Measurements from ENCODE around the gene PARS2.

PARS2 gene

DNA sequence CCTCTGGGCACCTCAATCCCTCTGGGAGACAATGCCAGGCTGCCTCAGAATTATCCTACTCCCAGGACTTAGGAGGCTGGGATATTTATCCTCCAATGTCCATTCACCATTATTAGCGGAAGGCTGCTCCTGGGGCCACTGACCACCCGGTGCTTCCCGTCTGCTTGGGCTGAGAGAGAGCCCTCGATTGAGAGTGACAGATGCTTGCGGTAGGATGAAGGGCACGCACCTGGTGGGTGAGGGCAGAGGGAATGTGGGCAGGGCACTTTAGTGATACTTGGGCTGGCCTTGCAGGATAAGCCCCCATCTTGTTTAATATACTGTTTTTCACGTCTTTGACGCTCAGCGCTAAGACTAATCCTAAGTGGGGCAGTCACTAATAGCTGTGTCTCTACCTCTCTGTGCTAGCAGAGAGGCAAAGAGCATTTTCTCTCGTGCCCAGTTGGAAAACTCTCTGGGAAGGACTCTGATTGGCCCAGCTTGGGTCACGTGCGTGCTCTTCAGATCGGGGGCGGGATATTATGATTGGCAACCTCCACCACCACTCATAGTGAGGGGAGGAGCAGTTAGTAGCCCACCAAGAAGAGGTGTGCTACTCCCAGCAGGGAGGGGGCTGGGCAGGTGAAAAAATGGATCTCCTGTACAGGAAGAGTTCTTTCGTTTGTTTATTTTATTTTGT lies 10.6 kb upstream of the PARS2 start:
- no peak for DNase-seq

DNA sequence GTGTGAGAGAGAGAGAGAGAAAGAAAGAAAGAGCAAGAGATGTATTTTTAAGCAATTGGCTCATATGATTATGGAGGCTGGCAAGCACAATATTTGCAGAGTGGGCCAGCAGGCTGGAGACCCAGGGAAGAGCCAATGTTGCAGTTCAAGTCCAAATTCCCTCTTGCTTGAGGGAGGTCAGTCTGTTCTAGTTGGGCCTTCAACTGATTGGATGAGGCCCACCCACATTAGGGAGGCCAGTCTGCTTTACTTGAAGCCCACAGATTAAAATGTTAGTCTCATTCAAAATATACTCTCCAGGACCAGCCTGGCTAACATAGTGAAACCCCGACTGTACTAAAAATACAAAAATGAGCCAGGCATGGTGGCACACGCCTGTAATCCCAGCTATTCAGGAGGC lies 8.6 kb upstream of the PARS2 start:
- no peak for DNase-seq

- no peak for DNase-seq
Observed at GRCh38 chr1:54768093-54768492, 3.8 kb upstream of the PARS2 start.

DNA sequence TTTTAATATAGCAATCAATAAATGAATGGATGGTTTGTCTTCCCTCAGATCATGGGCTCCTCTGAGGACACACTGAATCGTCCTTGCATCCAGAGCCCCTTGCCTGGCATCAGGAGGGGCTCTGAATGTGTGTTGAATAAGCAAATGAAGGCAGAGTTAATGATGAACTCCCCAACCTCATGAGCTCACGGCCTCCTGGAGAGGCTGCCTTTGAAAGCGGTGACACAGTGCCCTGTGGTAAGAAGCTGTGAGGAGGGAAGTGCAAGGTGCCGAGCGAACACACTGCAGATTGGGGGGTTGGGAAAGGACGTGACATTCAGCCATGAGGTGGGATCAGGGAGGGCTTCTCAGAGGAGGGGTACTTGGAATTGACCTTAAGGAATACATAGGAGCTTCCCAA lies 3.2 kb upstream of the PARS2 start:
- DNase-seq = no peak

- no peak for DNase-seq
Observed at GRCh38 chr1:54766726-54767125, 2.4 kb upstream of the PARS2 start.

DNA sequence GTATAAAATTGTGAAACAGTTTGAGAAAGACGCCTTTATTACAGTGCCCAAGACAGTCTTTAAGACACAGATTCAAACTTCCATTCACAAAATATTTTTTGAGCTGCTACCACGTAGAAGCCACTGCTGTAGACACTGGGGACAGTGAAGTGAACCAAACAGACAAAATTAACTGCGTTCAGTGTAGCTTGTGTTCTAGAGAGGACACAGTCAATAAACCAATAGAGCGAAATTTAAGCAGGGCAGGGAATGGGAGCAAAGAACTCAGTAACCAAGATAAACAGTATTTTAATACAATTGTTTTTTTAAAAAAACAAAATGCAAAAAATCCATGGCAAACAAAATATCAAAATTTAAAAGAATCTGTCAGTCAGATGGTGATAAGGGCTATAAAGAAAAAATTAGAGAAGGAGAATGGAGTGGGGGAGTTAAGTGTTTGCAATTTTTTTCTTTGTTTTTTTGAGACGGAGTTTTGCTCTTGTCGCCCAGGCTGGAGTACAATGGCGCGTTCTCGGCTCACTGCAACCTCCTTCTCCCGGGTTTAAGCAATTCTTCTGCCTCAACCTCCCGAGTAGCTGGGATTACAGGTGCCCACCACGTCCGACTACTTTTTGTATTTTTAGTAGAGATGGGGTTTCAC lies 719 bp upstream of the PARS2 start:
- DNase-seq = no peak

GRCh38 chr1:54763816-54764132 lies 549 bp downstream of the PARS2 start:
- DNase-seq = no peak

GRCh38 chr1:54758678-54759348 lies 5.5 kb downstream of the PARS2 start:
- DNase-seq = no peak

- no peak for DNase-seq
Observed at GRCh38 chr1:54757833-54758232, 6.5 kb downstream of the PARS2 start.

- DNase-seq = no peak
Observed at GRCh38 chr1:54754486-54755285, 9.6 kb downstream of the PARS2 start.

DNA sequence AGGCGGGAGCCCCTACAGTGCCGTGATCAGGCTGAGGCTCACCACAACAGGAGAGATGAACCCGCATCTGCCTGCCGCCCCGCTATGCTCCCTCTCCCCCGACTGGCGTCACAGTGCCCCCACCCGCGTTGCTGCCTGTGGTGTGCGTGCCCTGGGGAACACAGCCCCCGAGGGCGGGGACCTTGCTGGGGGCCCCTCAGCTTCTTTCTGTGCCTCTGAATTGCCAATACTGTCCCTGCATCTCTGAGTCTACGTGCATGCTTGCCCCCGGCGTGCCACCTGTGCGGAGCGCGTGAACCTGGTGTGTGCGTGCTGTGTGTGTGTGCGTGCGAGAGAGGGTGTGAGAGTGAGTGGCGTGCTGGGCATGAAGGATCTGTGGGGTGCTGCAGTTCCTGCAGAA lies 10.3 kb downstream of the PARS2 start:
- no peak for DNase-seq

GRCh38 chr1:54751426-54751825 lies 12.9 kb downstream of the PARS2 start:
- no peak for DNase-seq

DNA sequence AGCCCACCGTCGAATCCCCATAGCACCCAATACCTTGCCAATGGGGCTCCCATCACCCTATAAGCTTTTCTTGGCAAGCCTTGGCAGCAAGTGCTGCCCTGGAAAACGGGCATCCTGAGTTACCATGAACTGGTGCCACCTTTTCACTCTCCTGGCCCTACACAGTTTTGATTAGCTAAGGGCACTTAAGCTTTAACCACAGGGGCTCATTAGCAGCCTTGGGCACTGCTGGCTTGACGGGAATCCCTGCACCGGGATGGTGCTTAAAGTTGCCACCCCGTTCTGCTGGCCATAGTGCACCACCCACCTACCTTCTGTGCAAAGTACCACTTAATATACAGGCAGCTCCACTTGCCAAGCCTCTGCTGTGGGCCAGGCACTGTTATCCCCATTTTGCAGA lies 13.7 kb downstream of the PARS2 start:
- no peak for DNase-seq

DNA sequence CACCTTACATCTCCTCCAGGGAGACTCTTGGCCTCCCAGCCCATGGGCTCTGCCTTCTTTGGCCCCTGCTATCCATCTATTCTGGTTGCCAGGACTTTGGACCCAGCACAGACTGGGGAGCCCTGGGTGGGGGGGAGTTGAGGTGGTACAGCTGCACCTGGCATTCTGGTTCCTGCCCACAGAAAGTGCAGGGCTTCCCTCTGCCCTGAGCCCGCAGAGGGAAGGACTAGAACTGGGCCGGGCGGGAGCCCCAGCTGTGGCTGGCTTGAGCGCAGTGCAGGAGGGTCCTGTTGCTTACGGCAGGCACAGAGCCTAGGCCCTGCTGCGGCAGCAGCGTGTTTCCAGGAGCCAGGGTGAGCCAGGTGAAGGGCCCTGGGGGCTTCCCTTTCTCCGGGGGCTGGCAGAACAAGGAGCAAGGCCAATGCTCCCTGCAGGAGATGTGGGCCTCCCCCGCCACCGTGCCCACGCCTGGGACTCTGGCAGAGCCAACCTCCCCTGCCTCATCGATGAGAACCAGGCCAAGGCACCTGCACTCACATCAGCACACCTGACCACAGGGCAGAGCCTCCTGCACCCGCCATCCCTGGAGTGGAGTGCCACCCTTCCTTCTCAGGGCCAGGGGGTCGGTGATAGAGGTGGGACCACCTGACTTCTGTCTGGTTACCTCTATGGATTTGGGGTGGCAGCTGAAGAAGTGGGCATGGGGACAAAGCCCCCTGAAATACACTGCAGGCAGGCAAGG lies 16.1 kb downstream of the PARS2 start:
- no peak for DNase-seq

GRCh38 chr1:54745864-54746263 lies 18.5 kb downstream of the PARS2 start:
- no peak for DNase-seq

- no peak for DNase-seq
Observed at GRCh38 chr1:54745274-54745673, 19.0 kb downstream of the PARS2 start.

DNA sequence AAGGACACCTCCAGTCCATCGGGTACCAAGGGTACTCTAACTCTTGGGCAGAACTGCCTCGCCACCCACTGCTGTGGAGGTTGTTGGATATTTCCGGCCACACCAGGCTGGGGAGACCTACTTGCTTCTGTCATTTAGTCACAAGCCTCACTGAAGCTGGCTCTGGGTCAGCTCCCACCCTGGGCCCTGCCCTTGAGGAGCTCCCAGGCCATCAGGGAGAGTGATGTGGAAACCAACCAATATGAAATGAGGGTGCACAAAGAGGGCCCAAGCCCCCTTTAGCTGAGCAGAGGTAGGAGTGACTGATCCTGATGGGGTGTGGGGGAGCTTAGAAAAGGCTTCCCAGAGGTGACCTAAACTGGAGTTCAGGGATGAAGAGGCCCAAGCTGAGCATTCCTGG lies 19.6 kb downstream of the PARS2 start:
- DNase-seq = no peak

GRCh38 chr1:54743416-54744226 lies 20.7 kb downstream of the PARS2 start:
- DNase-seq = no peak

DNA sequence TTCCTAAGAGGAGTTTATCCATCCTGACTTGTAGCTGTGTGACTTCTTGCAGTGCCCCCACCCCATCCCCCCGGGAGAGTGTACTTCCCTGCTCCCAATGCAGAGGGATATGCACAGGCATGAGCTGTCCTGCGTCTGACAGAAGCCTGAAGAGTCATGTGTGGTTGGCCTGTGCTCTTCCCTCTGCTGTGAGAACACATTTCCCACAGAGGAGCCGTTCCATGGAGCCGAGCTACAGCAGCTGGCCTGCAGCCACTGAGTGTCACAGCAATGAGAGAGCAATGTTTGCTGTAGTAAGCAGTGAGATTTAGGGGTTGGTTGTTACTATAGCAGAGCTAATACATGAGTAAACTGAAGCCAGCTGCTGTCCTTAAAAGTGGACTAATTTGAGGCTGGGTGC lies 22.0 kb downstream of the PARS2 start:
- DNase-seq = no peak

DNA sequence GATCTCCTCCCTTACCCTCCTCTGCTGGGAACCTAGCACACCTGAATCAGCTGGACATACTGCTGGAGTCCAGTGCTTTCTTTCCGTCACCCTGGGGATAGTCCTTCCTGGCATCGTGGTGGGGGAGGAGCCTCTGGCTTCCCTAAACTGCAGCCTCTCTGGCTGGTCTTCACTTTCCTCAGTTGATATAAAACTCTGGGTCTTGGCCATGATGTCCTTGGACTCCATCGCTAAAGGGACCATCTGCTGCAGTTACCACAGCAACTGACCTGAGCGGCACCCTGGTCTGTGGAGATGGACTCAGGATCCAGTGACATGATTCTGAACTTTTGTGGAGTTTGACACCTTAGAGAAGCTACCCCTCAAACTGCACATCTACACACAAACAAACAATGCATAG lies 22.8 kb downstream of the PARS2 start:
- DNase-seq = no peak

DNA sequence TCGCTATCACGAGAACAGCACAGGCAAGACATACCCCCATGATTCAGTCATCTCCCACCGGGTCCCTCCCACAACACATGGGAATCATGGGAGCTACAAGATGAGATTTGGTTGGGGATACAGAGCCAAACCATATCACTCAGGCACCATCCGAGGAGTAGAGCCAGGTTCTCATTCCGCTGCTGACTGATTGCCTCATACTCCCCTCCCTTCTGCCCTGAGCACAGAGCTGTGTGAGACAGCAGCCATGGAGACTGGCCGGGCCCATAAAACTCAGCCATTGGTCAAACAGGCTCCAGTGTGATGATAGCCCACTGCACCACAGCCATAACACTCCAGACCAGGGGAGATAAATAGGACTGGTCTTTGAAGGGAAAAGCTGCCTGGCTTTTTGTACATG lies 26.1 kb downstream of the PARS2 start:
- no peak for DNase-seq

DNA sequence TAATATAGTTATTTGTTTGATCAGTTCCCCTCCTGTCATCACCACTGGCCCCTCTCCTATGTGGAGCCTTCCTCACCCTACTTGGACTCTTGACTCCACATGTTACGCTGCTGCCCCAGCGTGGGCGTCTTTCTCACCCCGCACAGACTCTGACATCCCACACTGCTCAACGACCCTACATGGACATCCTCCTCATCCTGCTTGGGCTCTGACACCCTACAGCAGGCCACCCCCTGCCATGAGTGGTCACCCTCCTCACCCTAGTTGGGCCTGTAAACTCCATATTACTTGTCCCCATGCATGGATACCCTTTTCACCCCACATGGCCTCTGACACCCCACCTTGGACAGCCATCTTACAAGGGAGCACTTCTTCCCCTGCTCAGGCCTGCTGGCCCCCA lies 27.6 kb downstream of the PARS2 start:
- DNase-seq = no peak
